Activated CD4-positive, alpha-beta T cell treated with anti-CD3 and anti-CD28 coated beads, Interleukin-2, amount 10 ng/mL, durations not matched to agents 7 days and 5 days (primary cell): Measurements from ENCODE around the gene ATP10B. TPM values are rescaled to one million over a fixed set of nuclear protein-coding genes. Genes with fewer than 3 reads are reported as not detected.

ENCODE experiments used
- CTCF ChIA-PET: fragments of 350-600 bp; sonication (Branson Sonifier 250); formaldehyde crosslinking; loops from one replicate; lab custom pipeline; 2021; ENCODE audit warnings: antibody characterized with exemption; lab: Charles Lee
- POLR2A ChIA-PET: fragments of 350-600 bp; sonication (Branson Sonifier 250); formaldehyde crosslinking; loops from one replicate; lab custom pipeline; 2021; ENCODE audit warnings: antibody characterized with exemption; lab: Charles Lee
- DNase-seq: peaks from one replicate; pipeline ENCODE4 v3.0.0-alpha.2; 2020
- H3K27ac Mint-ChIP-seq: one replicate; pipeline ENCODE4 v1.8.0; 2021; ENCODE audit warnings: mild to moderate bottlenecking, moderate library complexity, mixed read lengths
- H3K27me3 Mint-ChIP-seq: one replicate; pipeline ENCODE4 v1.8.0; 2021; ENCODE audit warnings: mixed read lengths
- H3K36me3 Mint-ChIP-seq: one replicate; pipeline ENCODE4 v1.8.0; 2021; ENCODE audit warnings: low read depth, mixed read lengths
- H3K4me1 Mint-ChIP-seq: one replicate; pipeline ENCODE4 v1.8.0; 2021; ENCODE audit warnings: mixed read lengths
- H3K4me3 Mint-ChIP-seq: one replicate; pipeline ENCODE4 v1.8.0; 2021; ENCODE audit warnings: mild to moderate bottlenecking, moderate library complexity, mixed read lengths
- H3K9me3 Mint-ChIP-seq: one replicate; pipeline ENCODE4 v1.8.0; 2021; ENCODE audit warnings: mixed read lengths
- total RNA-seq, 2 experiments: library from RNA; stranded (reverse); gene quantifications; one replicate each; pipeline ENCODE4 v1.2.3, GENCODE V29; 2021

The ATP10B gene
- total RNA-seq, 2 experiments from 2014 or later: not detected

GRCh38 chr5:160514191-160514590, 337.8 kb downstream of the ATP10B start:
- Mint-ChIP-seq H3K9me3 (no peaks in the 10 kb centered on the region), H3K36me3 (no peaks in the 10 kb centered on the region), H3K27me3 (peaks cover 8% of the 10 kb centered on the region), H3K4me1 (peaks cover 3% of the 10 kb centered on the region), H3K27ac (no peak overlapping the region), H3K4me3 (no peak overlapping the region)
- POLR2A ChIA-PET: no interaction called here
- CTCF ChIA-PET: no interaction called here
- DNase-seq: no peak

- no peaks in the 10 kb centered on the region for H3K36me3 Mint-ChIP-seq
- no peak overlapping the region for H3K4me3 Mint-ChIP-seq
- DNase-seq: no peak
- peaks cover 10% of the 10 kb centered on the region for H3K4me1 Mint-ChIP-seq
- ChIA-PET POLR2A (no interaction called here), CTCF (no interaction called here)
- H3K27ac Mint-ChIP-seq: no peak overlapping the region
- H3K27me3 Mint-ChIP-seq: peaks cover 8% of the 10 kb centered on the region
- H3K9me3 Mint-ChIP-seq: no peaks in the 10 kb centered on the region
Observed at GRCh38 chr5:160513485-160513884, 338.5 kb downstream of the ATP10B start.
